ENCODE data around the gene CALCOCO1.

Gene CALCOCO1

DNA sequence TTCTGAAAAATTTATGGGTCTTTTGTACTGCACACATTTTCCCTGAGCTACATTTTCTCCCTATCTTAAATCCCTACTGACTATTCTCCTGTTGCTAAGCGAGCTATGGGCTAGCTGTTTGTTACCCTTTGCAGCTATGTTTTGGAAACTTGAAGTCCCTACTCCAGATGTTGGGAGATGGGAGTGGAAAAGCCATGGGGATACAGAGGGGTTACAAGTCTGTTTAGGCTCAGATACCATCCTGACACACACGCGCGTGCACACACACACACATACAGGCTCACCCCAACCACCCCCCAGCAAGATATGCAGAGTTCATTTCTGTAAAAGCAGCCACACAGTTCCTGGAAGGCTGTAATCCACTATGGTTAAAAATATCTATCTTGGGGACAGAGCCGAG lies 67.2 kb downstream of the CALCOCO1 start:
- DNase-seq (ENCODE audit: low read depth, low spot score), result no peak

DNA sequence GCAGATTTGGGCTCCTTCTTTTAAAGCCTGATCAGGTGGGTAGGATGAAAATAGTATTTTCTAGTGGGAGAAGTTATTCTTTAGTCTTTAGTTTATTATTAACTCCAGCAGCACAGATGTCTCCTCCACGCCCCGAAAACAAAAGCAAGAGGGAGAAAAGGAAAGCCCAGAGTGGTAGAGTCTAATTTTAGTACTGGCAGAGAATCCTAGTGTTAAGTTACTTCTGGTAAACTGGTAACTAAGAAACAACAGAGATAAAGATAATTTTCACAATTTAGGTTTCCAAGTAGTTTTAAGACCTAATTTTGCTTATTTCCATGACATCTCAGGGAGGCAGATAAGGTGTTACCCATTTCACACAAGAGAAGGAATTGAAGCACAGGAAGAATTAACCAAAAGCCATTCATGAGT lies 67.7 kb downstream of the CALCOCO1 start:
- no peak for DNase-seq (ENCODE audit: low read depth, low spot score)

DNA sequence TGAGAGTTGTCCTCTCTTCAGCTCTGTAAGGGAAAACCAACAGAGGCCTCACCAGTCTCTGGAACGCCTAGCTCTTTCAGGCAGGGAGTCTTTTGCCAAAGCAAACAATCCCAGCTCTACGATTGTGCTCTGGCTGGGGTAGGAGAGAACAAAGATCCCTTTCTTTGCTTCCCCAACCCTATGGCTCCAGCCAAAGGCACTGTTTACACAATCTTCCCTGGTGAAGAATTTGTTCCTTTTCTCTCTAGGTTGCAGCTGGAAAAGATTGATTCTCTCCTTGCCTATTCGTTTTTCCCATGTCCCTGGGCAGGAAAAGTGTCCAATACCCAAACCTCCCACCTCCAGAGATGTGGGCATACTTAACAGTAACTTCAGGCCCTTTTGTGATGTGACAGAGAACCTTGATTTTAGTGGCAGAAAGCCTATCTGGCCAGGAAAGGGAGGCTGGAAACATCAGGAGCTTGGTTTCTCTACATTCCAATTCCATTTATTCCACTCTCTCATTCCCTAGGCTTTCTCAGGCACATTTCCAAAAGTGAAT lies 68.2 kb downstream of the CALCOCO1 start:
- no peak for DNase-seq (ENCODE audit: low read depth, low spot score)
